ENCODE measurements around the gene CROCC2. TPM values are rescaled to one million over a fixed set of nuclear protein-coding genes. Genes with fewer than 3 reads are reported as not detected.
A peak's percentile ranks its signal among the peaks of the same experiment; 100 is the strongest.

Gene CROCC2
- total RNA-seq, 1 donor from 2014 or later = 0.49 TPM

DNA sequence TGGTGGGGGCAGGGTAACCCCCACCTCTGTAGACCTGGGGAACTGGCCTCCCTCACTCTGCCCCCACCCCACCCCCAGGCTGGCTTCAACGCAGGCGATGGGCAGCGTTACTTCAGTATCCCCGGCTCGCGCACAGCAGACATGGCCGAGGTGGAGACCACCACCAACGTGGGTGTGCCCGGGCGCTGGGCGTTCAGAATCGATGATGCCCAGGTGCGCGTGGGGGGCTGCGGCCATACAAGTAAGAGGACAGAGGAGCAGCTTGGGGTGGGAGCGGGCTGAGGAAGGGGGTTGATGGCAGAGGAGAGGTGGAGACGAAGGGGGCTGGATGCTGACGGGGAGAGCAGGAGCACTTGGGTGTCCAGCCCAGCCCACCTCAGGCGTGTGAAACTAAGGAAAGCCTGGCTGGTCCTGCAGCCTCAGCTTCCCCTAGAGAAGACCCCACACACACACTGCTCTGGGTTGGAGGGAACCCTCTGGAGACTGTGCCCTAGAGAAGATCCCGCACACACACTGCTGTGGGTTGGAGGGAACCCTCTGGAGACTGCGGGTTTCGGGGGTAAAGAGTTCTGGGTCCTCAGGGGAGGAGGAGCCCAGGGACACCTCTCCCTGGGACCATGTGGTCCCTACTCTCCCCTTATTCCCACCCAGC is 128.5 kb downstream of the CROCC2 start:
- TF ChIP-seq, protein P1, sequence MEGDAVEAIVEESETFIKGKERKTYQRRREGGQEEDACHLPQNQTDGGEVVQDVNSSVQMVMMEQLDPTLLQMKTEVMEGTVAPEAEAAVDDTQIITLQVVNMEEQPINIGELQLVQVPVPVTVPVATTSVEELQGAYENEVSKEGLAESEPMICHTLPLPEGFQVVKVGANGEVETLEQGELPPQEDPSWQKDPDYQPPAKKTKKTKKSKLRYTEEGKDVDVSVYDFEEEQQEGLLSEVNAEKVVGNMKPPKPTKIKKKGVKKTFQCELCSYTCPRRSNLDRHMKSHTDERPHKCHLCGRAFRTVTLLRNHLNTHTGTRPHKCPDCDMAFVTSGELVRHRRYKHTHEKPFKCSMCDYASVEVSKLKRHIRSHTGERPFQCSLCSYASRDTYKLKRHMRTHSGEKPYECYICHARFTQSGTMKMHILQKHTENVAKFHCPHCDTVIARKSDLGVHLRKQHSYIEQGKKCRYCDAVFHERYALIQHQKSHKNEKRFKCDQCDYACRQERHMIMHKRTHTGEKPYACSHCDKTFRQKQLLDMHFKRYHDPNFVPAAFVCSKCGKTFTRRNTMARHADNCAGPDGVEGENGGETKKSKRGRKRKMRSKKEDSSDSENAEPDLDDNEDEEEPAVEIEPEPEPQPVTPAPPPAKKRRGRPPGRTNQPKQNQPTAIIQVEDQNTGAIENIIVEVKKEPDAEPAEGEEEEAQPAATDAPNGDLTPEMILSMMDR (IDR thresholded peaks at IDR 0.05) = no peak
- TF ChIP-seq POLR2AphosphoS5 (IDR thresholded peaks at IDR 0.05; ENCODE audit: insufficient read depth in 1 of 2, low read depth in 1 of 2) (no peak), POLR2A (IDR thresholded peaks at IDR 0.05) (no peak)
- peak in 1 of 2 donors; percentile 79 for DNase-seq (ENCODE audit: extremely low spot score in 2 of 2)
- H3K4me1 ChIP-seq = peaks cover 18% of the 10 kb centered on the region
- H3K27me3 ChIP-seq = no peaks in the 10 kb centered on the region
- no peak overlapping the region for H3K27ac ChIP-seq
- intact Hi-C loops (cut with DNase I) = no loop called here
- no peaks in the 10 kb centered on the region for H3K9me3 ChIP-seq
- H3K36me3 ChIP-seq = peaks cover 0 to 8% of the 10 kb centered on the region in 2 donors
- no peak overlapping the region for H3K4me3 ChIP-seq

DNA sequence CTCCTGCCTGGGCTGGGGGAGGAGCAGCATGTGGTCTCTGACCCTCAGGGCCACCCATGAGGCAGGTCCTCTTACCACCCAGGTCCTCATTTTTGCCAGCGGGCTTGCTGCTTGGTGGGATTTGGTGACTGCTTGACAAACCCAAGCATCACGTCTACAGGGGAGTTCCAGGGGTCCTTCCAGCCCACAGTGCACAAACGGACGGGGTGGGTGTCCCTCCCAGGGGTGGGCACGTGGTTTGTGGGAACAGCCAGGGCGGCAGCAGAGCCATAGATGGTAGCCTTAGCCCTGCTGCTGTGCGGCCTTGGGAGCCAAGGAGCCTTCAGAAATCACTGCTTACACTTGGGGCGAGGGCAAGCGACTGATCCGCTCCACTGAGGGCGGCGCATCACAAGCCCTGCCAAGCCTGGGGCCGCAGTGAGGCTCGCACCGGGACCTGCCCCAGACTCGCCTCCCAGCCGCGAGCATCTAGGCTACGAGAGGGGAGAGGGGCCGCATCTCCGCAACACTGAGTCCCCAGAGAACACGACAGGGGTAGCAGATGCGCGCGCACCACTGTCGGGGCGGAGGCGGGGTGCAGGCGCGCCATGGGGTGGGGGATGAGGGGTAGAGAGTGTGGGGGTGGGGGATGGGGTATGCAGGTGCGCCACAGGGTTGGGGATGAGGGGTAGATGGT is 129.1 kb downstream of the CROCC2 start:
- DNase-seq (ENCODE audit: extremely low spot score in 2 of 2) = peak in 1 of 2 donors; percentile 74
- no peaks in the 10 kb centered on the region for H3K9me3 ChIP-seq
- H3K27me3 ChIP-seq = no peaks in the 10 kb centered on the region
- peaks cover 0 to 15% of the 10 kb centered on the region in 2 donors for H3K36me3 ChIP-seq
- TF ChIP-seq POLR2AphosphoS5 (IDR thresholded peaks at IDR 0.05; ENCODE audit: insufficient read depth in 1 of 2, low read depth in 1 of 2) = no peak
- TF ChIP-seq POLR2A (IDR thresholded peaks at IDR 0.05) = no peak
- TF ChIP-seq, protein P1 (IDR thresholded peaks at IDR 0.05) = no peak
- no peak overlapping the region for H3K4me3 ChIP-seq
- H3K4me1 ChIP-seq = peaks cover 18% of the 10 kb centered on the region
- H3K27ac ChIP-seq = no peak overlapping the region
- intact Hi-C loops (cut with DNase I) = no loop called here

- Histone ChIP-seq H3K4me1 (peaks cover 18% of the 10 kb centered on the region), H3K9me3 (no peaks in the 10 kb centered on the region), H3K27ac (no peak overlapping the region), H3K27me3 (no peaks in the 10 kb centered on the region), H3K36me3 (peaks cover 0 to 16% of the 10 kb centered on the region in 2 donors), H3K4me3 (peak overlapping the region; percentile 36 to 49)
- DNase-seq (ENCODE audit: extremely low spot score in 2 of 2) = peak in 1 of 2 donors; percentile 74
- TF ChIP-seq POLR2A (IDR thresholded peaks at IDR 0.05) = no peak
- no peak for TF ChIP-seq POLR2AphosphoS5 (IDR thresholded peaks at IDR 0.05; ENCODE audit: insufficient read depth in 1 of 2, low read depth in 1 of 2)
- TF ChIP-seq, protein P1 (IDR thresholded peaks at IDR 0.05) = no peak
- intact Hi-C loops (cut with DNase I) = no loop called here
Measured at GRCh38 chr2:241035818-241036396, 129.8 kb downstream of the CROCC2 start.

GRCh38 chr2:241036397-241036963 is 130.3 kb downstream of the CROCC2 start:
- peak in 1 of 2 donors; percentile 88 for DNase-seq (ENCODE audit: extremely low spot score in 2 of 2)
- peaks cover 18% of the 10 kb centered on the region for H3K4me1 ChIP-seq
- no peaks in the 10 kb centered on the region for H3K27me3 ChIP-seq
- H3K4me3 ChIP-seq = peak overlapping the region; percentile 36 to 49
- TF ChIP-seq, protein P1 (IDR thresholded peaks at IDR 0.05) = no peak
- TF ChIP-seq POLR2AphosphoS5 (IDR thresholded peaks at IDR 0.05; ENCODE audit: insufficient read depth in 1 of 2, low read depth in 1 of 2) (no peak), POLR2A (IDR thresholded peaks at IDR 0.05) (no peak)
- intact Hi-C loops (cut with DNase I) = no loop called here
- peaks cover 0 to 17% of the 10 kb centered on the region in 2 donors for H3K36me3 ChIP-seq
- no peak overlapping the region for H3K27ac ChIP-seq
- no peaks in the 10 kb centered on the region for H3K9me3 ChIP-seq
